HepG2 (cell line): ENCODE measurements around the gene PSMG1. TPM values are rescaled to one million over a fixed set of nuclear protein-coding genes. Genes with fewer than 3 reads are reported as not detected.

Source experiments
- ATAC-seq: fragments of 200-7000 bp; cut with Tn5 transposase; 3 replicates; pipeline ENCODE4 v1.9.1; 2020; ENCODE audit warnings: mild to moderate bottlenecking, moderate library complexity
- BruUV-seq: library from RNA; stranded (reverse); fragments of 400-500 nt; replicated peaks from 2 replicates; lab custom pipeline; 2021; lab: Mats Ljungman, UMichigan
- CTCF ChIA-PET: fragments of 300-600 bp; formaldehyde crosslinking; extraction: SDS; loops from one replicate; lab custom pipeline; 2021; ENCODE audit warnings: low total read pairs, inconsistent platforms, low intra/inter-chr PET ratio; lab: Yijun Ruan, JAX
- POLR2A ChIA-PET: fragments of 350-600 bp; sonication (Branson Sonifier 250); formaldehyde crosslinking; loops from one replicate; lab custom pipeline; 2020; ENCODE audit warnings: antibody characterized with exemption, inconsistent platforms; lab: Yijun Ruan, JAX
- DNase-seq: peaks from one replicate; pipeline ENCODE4 v3.0.0-alpha.2; 2015; ENCODE audit warnings: low spot score
- FAIRE-seq: peaks from 3 replicates; lab custom pipeline; 2011; peaks lifted over from hg19 to GRCh38; lab: Jason Lieb, UNC
- H2AFZ ChIP-seq: one replicate; pipeline ENCODE4 v1.6.1; 2011; ENCODE audit warnings: low read length, inconsistent platforms
- H3K27ac ChIP-seq: fragments of 300-600 bp; 3 replicates; pipeline ENCODE4 v1.8.0; 2011; ENCODE audit warnings: mixed run types, mild to moderate bottlenecking, mixed read lengths, low read length, inconsistent platforms; ENCODE audit not compliant: insufficient read depth; ENCODE audit errors: extremely low read length
- H3K27me3 ChIP-seq, 2 experiments: fragments of 200-600 bp in 1 of 2; 2 replicates in 1 of 2; 3 replicates in 1 of 2; pipeline versions ENCODE4 v1.6.0 to v1.8.0; 2011; ENCODE audit warnings: low read length in 2 of 2, mild to moderate bottlenecking in 2 of 2, moderate library complexity in 2 of 2, inconsistent platforms in 1 of 2; ENCODE audit not compliant: insufficient read depth in 2 of 2, control insufficient read depth in 1 of 2
- H3K36me3 ChIP-seq, 2 experiments: fragments of 200-600 bp in 1 of 2; replicated peaks in 1 of 2; 2 replicates in 1 of 2; 3 replicates in 1 of 2; pipeline versions ENCODE4 v1.5.1 to v1.8.0; 2011; ENCODE audit warnings: low read length in 2 of 2, inconsistent platforms in 1 of 2; ENCODE audit not compliant: insufficient read depth in 2 of 2, control insufficient read depth in 1 of 2
- H3K4me1 ChIP-seq: 2 replicates; pipeline ENCODE4 v1.5.1; 2012; ENCODE audit warnings: low read length, inconsistent platforms; ENCODE audit not compliant: insufficient read depth
- H3K4me2 ChIP-seq: 2 replicates; pipeline ENCODE4 v1.6.0; 2011; ENCODE audit warnings: low read depth, low read length, inconsistent platforms
- H3K4me3 ChIP-seq, 3 experiments: fragments of 200-600 bp in 1 of 3; sonication (generic), shearing (Covaris generic) in 1 of 3; replicated peaks in 1 of 3; 2 replicates each; pipeline ENCODE4 v1.5.1; 2011 to 2016; ENCODE audit warnings: low read length in 3 of 3, inconsistent platforms in 2 of 3, low read depth in 2 of 3, mild to moderate bottlenecking in 2 of 3, control low read depth in 1 of 3, mixed read lengths in 1 of 3; ENCODE audit not compliant: insufficient read depth in 1 of 3
- H3K79me2 ChIP-seq: one replicate; pipeline ENCODE4 v1.6.1; 2011; ENCODE audit warnings: low read length, inconsistent platforms; ENCODE audit not compliant: insufficient read depth
- H3K9ac ChIP-seq: 2 replicates; pipeline ENCODE4 v1.6.0; 2011; ENCODE audit warnings: mild to moderate bottlenecking, low read depth, low read length, inconsistent platforms; ENCODE audit not compliant: insufficient read depth
- H3K9me3 ChIP-seq: 2 replicates; pipeline ENCODE4 v1.5.1; 2012; ENCODE audit warnings: mild to moderate bottlenecking, low read length
- H4K20me1 ChIP-seq: 2 replicates; pipeline ENCODE4 v1.6.0; 2011; ENCODE audit warnings: inconsistent platforms, mild to moderate bottlenecking, low read length, moderate library complexity; ENCODE audit not compliant: insufficient read depth
- MXD1 ChIP-seq: sonication (generic); formaldehyde crosslinking; IDR thresholded peaks from 2 replicates; pipeline ENCODE4 v1.4.0; 2020; ENCODE audit warnings: mild to moderate bottlenecking, missing genetic modification reagents
- RBFOX2 ChIP-seq: fragments of 200-400 bp; formaldehyde crosslinking; IDR thresholded peaks from 2 replicates; pipeline ENCODE4 v1.6.1; 2017; ENCODE audit warnings: low read depth, mild to moderate bottlenecking, low read length
- THRA ChIP-seq: sonication (generic); formaldehyde crosslinking; IDR thresholded peaks from 2 replicates; pipeline ENCODE4 v1.4.0; 2020; ENCODE audit warnings: missing genetic modification reagents, borderline replicate concordance
- TIGD3 ChIP-seq: sonication (generic); formaldehyde crosslinking; IDR thresholded peaks from 2 replicates; pipeline ENCODE4 v1.5.1; 2020; ENCODE audit warnings: mild to moderate bottlenecking, missing genetic modification reagents, borderline replicate concordance
- TRIM24 ChIP-seq: sonication (generic); formaldehyde crosslinking; IDR thresholded peaks from 2 replicates; pipeline ENCODE4 v1.8.0; 2022; ENCODE audit warnings: mild to moderate bottlenecking, missing genetic modification reagents
- ZBTB49 ChIP-seq: sonication (generic); formaldehyde crosslinking; IDR thresholded peaks from 2 replicates; pipeline ENCODE4 v1.4.0; 2020; ENCODE audit warnings: missing genetic modification reagents, borderline replicate concordance
- ZNF251 ChIP-seq: sonication (generic); formaldehyde crosslinking; IDR thresholded peaks from 2 replicates; pipeline ENCODE4 v1.9.0; 2021; ENCODE audit warnings: mild to moderate bottlenecking, missing genetic modification reagents
- ZNF503 ChIP-seq: sonication (generic); formaldehyde crosslinking; IDR thresholded peaks from 2 replicates; pipeline ENCODE4 v1.4.0; 2020; ENCODE audit warnings: missing genetic modification reagents
- ZNF564 ChIP-seq: sonication (generic); formaldehyde crosslinking; IDR thresholded peaks from 2 replicates; pipeline ENCODE4 v1.8.1; 2023; ENCODE audit warnings: mild to moderate bottlenecking, missing genetic modification reagents
- ZSCAN30 ChIP-seq: sonication (generic); formaldehyde crosslinking; IDR thresholded peaks from 2 replicates; pipeline ENCODE4 v1.5.0; 2020; ENCODE audit warnings: mild to moderate bottlenecking, missing genetic modification reagents
- WGBS: methylation state at CpG from one replicate; pipeline ENCODE4 v1.1.6; 2017; ENCODE audit warnings: low lambda C conversion rate; 5-methylcytosine and 5-hydroxymethylcytosine counted together
- in situ Hi-C: cut with HindIII; loops from 2 replicates; pipeline ENCODE4 v1.10.0; 2017; ENCODE audit warnings: low pct_unique_long_range_greater_than_20kb; ENCODE audit not compliant: extremely low pct_ligation_motif_present
- intact Hi-C: fragments of 100-400 bp; cut with micrococcal nuclease; formaldehyde crosslinking; loops from one replicate; pipeline ENCODE4 v1.10.0; 2022; ENCODE audit not compliant: unreplicated experiment
- polyA plus RNA-seq, 8 experiments: library from polyadenylated mRNA; depleted of rRNA in 3 of 8; stranded (reverse) in 7 of 8; unstranded in 1 of 8; fragments of >200 nt; fragmentation: Illumina TruSeq in 4 of 8; extraction: Trizol in 4 of 8; gene quantifications; 2 replicates each; pipeline versions ENCODE4 v1.2.1 to v1.2.3, GENCODE V29; 2011 to 2016; ENCODE audit warnings: low read depth in 4 of 8, missing spikeins in 1 of 8, mixed read lengths in 1 of 8; ENCODE audit not compliant: insufficient read depth in 1 of 8
- total RNA-seq, 5 experiments: library from RNA; depleted of rRNA; stranded (reverse); fragments of >200 nt; fragmentation: Illumina TruSeq; extraction: Trizol; gene quantifications; 2 replicates each; pipeline ENCODE4 v1.2.3, GENCODE V29; 2016; ENCODE audit warnings: low read depth in 1 of 5

PSMG1 gene
- total and polyA plus RNA-seq, 2 of the 13 experiments (the other 11 are each of a cell fraction or from before 2014, with no cell fraction given) = 63.6 to 173 TPM

GRCh38 chr21:39152271-39152670 lies 31.0 kb downstream of the PSMG1 start:
- Histone ChIP-seq H3K4me3 (no peak overlapping the region), H3K27me3 (peaks cover 4 to 22% of the 10 kb centered on the region in 2 experiments; a peak in 2 of 5 replicates), H3K9ac (no peak overlapping the region), H3K4me2 (no peak overlapping the region), H2AFZ (no peak overlapping the region), H3K79me2 (no peaks in the 10 kb centered on the region), H3K36me3 (no peaks in the 10 kb centered on the region), H4K20me1 (no peaks in the 10 kb centered on the region), H3K9me3 (no peaks in the 10 kb centered on the region), H3K4me1 (no peaks in the 10 kb centered on the region), H3K27ac (no peak overlapping the region)
- FAIRE-seq (no peak), DNase-seq (no peak), ATAC-seq (no peak)
- no TSS peak for BruUV-seq
- 42% methylated on average over 2 of the region's 2 CpGs for WGBS
- POLR2A ChIA-PET = no interaction called here
- CTCF ChIA-PET = interaction anchor here (1.6 kb wide), 1 partner anchor 419 kb away, joined by 3 read pairs; no protein-coding TSS in a partner anchor
- in situ Hi-C loops (no loop called here), intact Hi-C loops (no loop called here)
- TF ChIP-seq RBFOX2 (no peak), ZSCAN30 (no peak), TIGD3 (no peak), ZBTB49 (no peak), THRA (CRISPR knock-in tag) (no peak), ZNF251 (CRISPR knock-in tag) (no peak), MXD1 (CRISPR knock-in tag) (no peak), ZNF564 (CRISPR knock-in tag) (no peak), TRIM24 (no peak), ZNF503 (CRISPR knock-in tag) (no peak)
